Tibial artery (tissue), 4 donors: ENCODE data around the gene AP2A2.

Experiments
- DNase-seq, 2 donors: peaks; one replicate each; pipeline ENCODE4 v3.0.0-alpha.2; 2019
- H3K27ac ChIP-seq, 2 donors: fragments of 200-600 bp; sonication (generic) in 1 of 2; 1 replicate in 1 of 2; 2 replicates in 1 of 2; pipeline ENCODE4 v1.5.1; 2018 to 2019; ENCODE audit warnings: mild to moderate bottlenecking in 1 of 2
- H3K27me3 ChIP-seq, 2 donors: fragments of 200-600 bp; sonication (generic) in 1 of 2; one replicate each; pipeline versions ENCODE4 v1.5.1 to v1.6.0; 2016 to 2019
- H3K36me3 ChIP-seq, 3 donors: fragments of 200-600 bp; sonication (generic) in 2 of 3; one replicate each; pipeline ENCODE4 v1.5.1; 2016 to 2019; ENCODE audit warnings: mild to moderate bottlenecking in 2 of 3
- H3K4me1 ChIP-seq, 4 donors: fragments of 200-600 bp; sonication (generic) in 2 of 4; 1 replicate in 3 of 4; 2 replicates in 1 of 4; pipeline ENCODE4 v1.5.1; 2016 to 2019
- H3K4me3 ChIP-seq, 2 donors: fragments of 200-600 bp; sonication (generic) in 1 of 2; 1 replicate in 1 of 2; 2 replicates in 1 of 2; pipeline ENCODE4 v1.5.1; 2018 to 2019; ENCODE audit warnings: mild to moderate bottlenecking in 2 of 2
- H3K9me3 ChIP-seq, 3 donors: fragments of 200-600 bp; sonication (generic) in 1 of 3; one replicate each; pipeline ENCODE4 v1.5.1; 2016 to 2019
- intact Hi-C: fragments of 100-400 bp; cut with DNase I; formaldehyde crosslinking; loops from one replicate; pipeline ENCODE4 v1.15.0; 2023; ENCODE audit warnings: low total_unique reads
- TF ChIP-seq, protein P1 (sequence below), 2 experiments: fragments of 200-600 bp in 1 of 2; fragments of 450-650 bp in 1 of 2; IDR thresholded peaks; one replicate each; pipeline ENCODE4 v1.5.1; 2017 to 2019; ENCODE audit warnings: antibody characterized with exemption in 2 of 2, mild to moderate bottlenecking in 1 of 2, moderate library complexity in 1 of 2

The AP2A2 gene

DNA sequence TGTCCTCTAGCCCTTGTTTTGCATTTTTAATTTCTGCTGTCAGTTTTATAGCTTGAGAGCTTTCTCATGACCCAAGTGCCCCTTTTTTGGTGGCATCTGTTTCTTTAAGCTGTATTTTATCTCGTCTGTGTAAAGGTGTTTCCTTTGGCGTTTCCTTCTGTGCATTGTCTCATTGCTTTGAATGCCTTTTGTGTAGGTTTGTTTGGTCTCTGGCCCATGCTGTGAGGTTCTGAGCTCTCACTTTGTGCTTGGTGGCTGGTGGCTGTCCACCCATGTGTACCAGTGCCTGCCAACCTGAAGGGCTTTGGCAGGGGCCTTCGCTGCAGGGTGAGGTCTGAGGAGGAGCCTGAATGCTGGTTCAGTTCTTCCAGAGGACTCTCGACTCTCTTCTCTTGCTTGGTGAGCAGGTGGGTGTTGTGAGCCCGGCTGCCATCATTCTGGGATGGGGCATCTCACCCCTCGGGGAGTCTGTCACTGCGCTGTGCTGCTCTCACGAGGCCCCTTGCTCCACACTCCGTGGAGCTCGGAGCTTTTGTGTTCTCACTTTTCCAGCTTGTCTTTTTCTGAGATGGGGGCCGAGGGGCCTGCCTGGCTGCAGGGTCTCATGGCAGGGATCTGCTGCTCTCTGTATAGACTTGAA lies 14.9 kb downstream of the AP2A2 start:
- no peaks in the 10 kb centered on the region for H3K9me3 ChIP-seq
- H3K36me3 ChIP-seq: peaks cover 0 to 8% (median 7%) of the 10 kb centered on the region in 3 donors
- H3K27ac ChIP-seq: no peak overlapping the region
- no peaks in the 10 kb centered on the region for H3K27me3 ChIP-seq
- intact Hi-C loops: no loop called here
- no peak overlapping the region for H3K4me3 ChIP-seq
- TF ChIP-seq, protein P1, sequence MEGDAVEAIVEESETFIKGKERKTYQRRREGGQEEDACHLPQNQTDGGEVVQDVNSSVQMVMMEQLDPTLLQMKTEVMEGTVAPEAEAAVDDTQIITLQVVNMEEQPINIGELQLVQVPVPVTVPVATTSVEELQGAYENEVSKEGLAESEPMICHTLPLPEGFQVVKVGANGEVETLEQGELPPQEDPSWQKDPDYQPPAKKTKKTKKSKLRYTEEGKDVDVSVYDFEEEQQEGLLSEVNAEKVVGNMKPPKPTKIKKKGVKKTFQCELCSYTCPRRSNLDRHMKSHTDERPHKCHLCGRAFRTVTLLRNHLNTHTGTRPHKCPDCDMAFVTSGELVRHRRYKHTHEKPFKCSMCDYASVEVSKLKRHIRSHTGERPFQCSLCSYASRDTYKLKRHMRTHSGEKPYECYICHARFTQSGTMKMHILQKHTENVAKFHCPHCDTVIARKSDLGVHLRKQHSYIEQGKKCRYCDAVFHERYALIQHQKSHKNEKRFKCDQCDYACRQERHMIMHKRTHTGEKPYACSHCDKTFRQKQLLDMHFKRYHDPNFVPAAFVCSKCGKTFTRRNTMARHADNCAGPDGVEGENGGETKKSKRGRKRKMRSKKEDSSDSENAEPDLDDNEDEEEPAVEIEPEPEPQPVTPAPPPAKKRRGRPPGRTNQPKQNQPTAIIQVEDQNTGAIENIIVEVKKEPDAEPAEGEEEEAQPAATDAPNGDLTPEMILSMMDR (IDR thresholded peaks at IDR 0.05): no peak
- no peak for DNase-seq
- H3K4me1 ChIP-seq: peaks cover 0 to 9% (median 2%) of the 10 kb centered on the region in 4 donors

DNA sequence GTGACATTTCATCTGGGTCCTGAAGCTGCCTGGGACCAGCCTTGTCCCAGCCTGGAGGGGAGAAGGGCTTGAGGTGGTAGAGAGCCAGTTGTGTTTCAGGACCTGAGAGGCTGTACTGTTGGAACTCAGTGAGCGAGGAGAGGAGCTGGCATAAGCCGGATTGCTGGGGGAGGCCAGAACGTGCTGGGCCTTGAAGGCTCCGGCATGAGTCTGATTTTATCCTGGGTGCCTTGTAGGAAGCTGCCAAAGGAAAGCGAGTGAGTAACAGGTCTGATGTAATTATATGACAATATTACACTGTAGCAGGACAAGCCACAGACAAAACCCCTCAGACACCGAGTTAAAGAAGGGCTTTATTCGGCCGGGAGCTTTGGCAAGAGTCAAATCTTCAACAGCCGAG lies 17.2 kb downstream of the AP2A2 start:
- no peak overlapping the region for H3K27ac ChIP-seq
- no peaks in the 10 kb centered on the region for H3K27me3 ChIP-seq
- TF ChIP-seq, protein P1 (IDR thresholded peaks at IDR 0.05): no peak
- H3K4me3 ChIP-seq: no peak overlapping the region
- H3K4me1 ChIP-seq: peaks cover 0 to 9% (median 2%) of the 10 kb centered on the region in 4 donors
- intact Hi-C loops: no loop called here
- no peaks in the 10 kb centered on the region for H3K9me3 ChIP-seq
- peaks cover 6 to 23% (median 20%) of the 10 kb centered on the region in 3 donors for H3K36me3 ChIP-seq
- DNase-seq: no peak

DNA sequence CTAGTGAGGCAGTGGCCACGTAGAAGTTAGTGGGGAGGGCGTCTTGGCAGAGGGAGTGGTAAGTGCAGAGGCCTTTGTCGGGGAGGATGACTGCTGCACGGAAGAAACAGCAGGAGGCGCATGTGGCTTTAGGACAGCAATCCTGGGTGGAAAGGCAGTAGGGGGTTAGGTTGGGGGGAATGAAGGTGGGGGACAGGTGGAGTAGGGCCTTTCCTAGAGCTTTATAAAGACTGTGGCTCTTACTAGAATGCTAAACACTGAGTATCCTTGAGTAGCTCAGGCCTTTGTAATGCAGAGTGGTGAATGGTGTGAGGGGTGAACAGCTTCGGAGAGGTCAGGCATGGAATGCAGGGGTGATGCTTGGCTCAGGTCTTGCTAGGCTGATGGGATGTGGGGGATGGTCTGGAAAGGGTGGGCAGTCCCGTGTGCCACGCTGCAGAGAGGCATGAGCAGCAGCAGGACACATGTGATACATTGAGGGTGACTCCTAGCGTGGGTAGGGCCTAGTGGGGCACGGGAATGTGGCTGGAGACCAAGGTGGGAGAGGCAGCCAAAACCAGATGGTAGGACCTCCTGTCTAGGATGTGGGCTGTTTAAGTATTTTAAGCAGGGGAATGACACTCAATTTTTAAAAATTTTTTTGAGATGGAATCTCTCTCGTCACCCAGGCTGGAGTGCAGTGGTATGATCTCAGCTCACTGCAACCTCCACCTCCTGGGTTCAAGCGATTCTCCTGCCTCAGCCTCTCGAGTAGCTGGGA lies 19.2 kb downstream of the AP2A2 start:
- DNase-seq: no peak
- Histone ChIP-seq H3K9me3 (peaks cover 0 to 11% (median 0%) of the 10 kb centered on the region in 3 donors), H3K27me3 (no peaks in the 10 kb centered on the region), H3K4me1 (peaks cover 0 to 9% (median 2%) of the 10 kb centered on the region in 4 donors), H3K27ac (no peak overlapping the region), H3K4me3 (no peak overlapping the region), H3K36me3 (peaks cover 6 to 33% (median 30%) of the 10 kb centered on the region in 3 donors)
- intact Hi-C loops: no loop called here
- TF ChIP-seq, protein P1 (IDR thresholded peaks at IDR 0.05): no peak

DNA sequence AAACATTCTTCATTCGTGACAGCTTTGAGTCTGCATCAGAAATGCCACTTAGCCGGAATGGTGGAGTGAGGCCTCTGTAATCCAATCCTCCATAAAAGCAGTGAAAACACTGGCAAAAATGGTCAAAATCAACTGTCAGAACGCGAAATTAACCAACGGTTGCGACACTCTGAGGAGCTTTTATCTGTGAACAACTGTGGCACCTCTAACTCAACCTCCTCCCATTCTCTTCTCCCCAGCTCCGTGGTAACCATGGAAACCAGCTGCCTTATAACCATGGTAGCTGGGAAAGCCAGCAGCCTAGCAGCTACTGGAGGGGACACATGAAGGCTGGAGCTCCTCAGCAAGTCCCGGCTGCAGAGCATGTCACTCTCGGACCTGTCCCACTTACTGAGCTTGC lies 20.3 kb downstream of the AP2A2 start:
- peaks cover 6 to 33% (median 30%) of the 10 kb centered on the region in 3 donors for H3K36me3 ChIP-seq
- no peak overlapping the region for H3K4me3 ChIP-seq
- H3K27ac ChIP-seq: no peak overlapping the region
- TF ChIP-seq, protein P1 (IDR thresholded peaks at IDR 0.05): no peak
- DNase-seq: no peak
- H3K4me1 ChIP-seq: peaks cover 0 to 3% (median 0%) of the 10 kb centered on the region in 4 donors
- no peaks in the 10 kb centered on the region for H3K27me3 ChIP-seq
- peaks cover 0 to 12% (median 0%) of the 10 kb centered on the region in 3 donors for H3K9me3 ChIP-seq
- intact Hi-C loops: no loop called here

DNA sequence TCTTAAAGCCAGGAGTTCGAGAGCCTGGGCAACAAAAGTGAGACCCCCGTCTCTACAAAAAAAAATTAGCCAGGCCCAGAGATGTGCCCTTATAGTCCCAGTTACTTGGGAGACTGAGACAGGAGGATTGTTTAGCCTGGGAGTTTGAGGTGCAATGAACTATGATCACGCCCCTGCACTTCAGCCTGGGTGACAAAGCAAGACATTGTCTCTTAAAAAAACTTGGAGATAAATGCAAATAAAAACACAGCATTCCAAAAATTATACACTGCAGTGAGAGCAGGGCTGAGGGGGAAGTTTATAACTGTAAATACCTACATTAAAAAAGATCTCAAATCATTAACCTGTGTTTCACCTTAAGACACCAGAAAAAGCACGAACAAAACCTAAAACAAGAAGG lies 22.1 kb downstream of the AP2A2 start:
- no peak for DNase-seq
- intact Hi-C loops: no loop called here
- Histone ChIP-seq H3K27me3 (no peaks in the 10 kb centered on the region), H3K36me3 (peaks cover 6 to 33% (median 30%) of the 10 kb centered on the region in 3 donors), H3K27ac (no peak overlapping the region), H3K4me3 (no peak overlapping the region), H3K4me1 (no peaks in the 10 kb centered on the region), H3K9me3 (peaks cover 0 to 12% (median 0%) of the 10 kb centered on the region in 3 donors)
- TF ChIP-seq, protein P1 (IDR thresholded peaks at IDR 0.05): no peak
